Hepatic stellate cell (primary cell): Measurements from ENCODE around the gene RGS4.
A peak's percentile ranks its signal among the peaks of the same experiment; 100 is the strongest.

Experiments used
- DNase-seq: peaks from one replicate; pipeline ENCODE4 v3.0.0; 2011; ENCODE audit warnings: low spot score

Gene RGS4

GRCh38 chr1:163069142-163069541 lies at the start of gene RGS4:
Gene RGS4 (plus strand): TSS chr1:163069361. CDS start chr1:163069485, 124 bp downstream.
- DNase-seq = peak; percentile 66

DNA sequence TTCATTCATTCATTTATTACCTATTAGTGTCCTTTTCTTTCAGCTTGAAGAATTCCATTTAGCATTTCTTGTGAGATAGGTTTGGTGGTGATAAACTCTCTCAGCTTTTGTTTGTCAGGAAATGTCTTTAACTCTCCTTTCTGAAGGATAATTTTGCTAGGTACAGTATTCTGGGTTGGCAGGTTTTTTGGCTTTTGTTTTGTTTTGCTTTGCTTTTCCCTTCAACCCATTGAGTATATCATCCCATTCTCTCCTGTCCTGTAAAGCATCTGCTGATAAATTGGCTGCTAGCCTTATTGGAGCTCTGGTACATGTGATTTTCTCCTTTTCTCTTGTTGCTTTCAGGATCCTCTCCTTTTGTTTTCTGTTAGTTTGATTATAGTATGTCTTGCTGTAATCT lies 47.0 kb upstream of the RGS4 start:
- no peak for DNase-seq

DNA sequence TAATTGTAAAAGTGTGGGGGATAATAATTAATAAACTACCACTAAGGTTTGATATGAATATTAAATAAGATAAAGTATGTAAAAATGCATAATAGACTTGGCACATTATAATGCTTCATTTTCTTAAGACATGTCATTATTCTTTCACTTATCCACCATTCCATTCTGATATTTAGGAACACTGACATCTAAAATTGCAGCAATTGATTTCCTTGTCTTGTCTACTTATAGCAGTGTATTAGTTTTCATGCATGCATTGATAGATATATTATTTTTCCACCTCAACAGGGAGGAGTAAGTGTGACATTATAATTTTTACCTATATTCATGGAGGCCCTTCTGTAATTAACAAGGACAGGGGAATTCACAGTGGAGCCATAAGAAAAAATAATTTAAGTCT lies 41.6 kb upstream of the RGS4 start:
- no peak for DNase-seq

DNA sequence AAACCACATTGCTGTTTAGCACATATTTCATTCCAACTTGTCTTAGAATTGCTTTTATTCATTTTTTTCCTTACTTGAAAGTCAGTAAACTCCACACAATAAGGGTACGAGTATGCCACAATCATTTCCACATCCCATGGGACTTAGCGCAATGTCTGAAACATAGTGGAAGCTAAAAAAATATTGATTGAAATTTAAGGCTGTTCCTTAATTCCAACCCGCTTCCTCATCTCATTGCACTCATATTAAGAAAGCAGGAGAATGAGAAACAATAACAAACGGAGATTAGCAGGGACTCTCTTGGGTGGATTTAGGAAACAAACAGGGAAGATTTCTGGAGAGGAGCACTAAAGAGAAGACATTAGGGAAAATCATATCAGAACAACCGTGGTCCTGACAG lies 39.3 kb upstream of the RGS4 start:
- DNase-seq = no peak

- DNase-seq = peak; percentile 27
Measured at GRCh38 chr1:163035446-163036249, 33.5 kb upstream of the RGS4 start.

DNA sequence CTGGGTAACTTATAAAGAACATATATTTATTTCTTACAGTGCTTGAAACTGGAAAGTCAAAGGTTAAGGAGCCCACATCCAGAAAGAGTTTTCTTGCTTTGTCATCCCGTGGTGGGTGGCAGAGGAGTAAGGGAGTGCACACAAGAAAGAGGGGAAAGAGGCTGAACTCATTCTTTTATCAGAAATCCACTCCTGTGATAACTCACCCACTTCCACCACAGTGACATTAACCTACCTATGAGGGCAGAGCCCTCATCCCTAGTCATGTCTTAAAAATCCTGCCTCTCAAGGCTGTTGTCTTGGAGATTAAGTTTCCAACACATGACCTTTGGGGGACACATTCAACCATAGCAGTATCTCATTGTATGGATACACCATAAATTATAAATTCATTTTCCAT lies 32.5 kb upstream of the RGS4 start:
- DNase-seq = no peak

GRCh38 chr1:163038928-163039706 lies 30.0 kb upstream of the RGS4 start:
- no peak for DNase-seq

GRCh38 chr1:163039707-163040093 lies 29.5 kb upstream of the RGS4 start:
- DNase-seq = no peak

GRCh38 chr1:163046071-163046470 lies 23.1 kb upstream of the RGS4 start:
- DNase-seq = peak; percentile 19

DNA sequence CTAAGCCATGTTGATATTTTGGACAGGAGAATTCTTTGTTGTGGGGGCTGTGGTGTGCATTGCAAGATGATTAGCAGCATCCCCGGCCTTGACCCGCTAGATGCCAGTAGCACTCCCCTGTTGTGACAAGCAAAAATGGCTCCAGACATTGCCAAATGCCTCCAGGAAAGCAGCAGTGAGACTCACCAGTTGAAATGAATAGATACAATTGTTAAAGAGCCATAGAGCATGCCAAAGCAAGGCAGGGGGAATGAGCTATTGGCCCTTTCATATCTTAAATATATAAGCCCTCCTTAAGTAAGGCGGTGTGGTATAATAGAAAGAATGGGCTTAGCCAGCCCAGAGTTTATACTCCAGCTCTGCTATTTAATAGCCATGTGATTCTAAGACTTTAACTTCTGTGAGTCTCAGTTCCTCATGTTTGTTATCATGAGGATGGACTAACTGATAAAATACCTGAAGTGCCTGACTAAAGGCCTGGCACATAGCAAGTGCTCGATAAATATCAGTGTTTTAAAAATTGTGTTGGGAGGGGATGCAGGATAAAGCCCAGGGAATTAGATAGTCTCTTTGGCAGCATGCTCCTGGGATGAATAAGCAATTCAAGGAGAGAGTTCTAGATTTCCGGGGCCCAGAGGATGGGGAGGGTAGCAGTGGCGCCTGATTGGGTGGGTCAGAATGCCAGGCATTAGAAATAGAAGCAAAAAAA lies 21.1 kb upstream of the RGS4 start:
- no peak for DNase-seq

DNA sequence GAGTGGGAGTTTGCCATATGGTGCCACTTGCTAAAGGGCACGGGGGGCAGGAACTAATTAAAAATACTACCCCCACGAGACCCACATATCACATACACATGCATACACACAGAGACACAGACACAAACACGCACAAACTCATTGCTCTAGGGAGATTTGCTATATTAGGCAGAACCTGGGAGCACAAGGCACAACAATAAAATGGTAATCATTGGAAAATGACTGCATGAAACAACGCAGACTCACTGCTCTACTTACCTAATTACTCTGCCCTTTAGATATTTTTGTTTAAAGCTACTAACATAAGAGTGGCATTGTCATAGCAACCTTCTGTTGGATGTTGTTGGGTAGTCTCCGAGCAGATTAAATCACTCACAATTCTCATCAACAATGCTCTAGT lies 20.3 kb upstream of the RGS4 start:
- DNase-seq = no peak

GRCh38 chr1:163049296-163049695 lies 19.9 kb upstream of the RGS4 start:
- DNase-seq = no peak

GRCh38 chr1:163050496-163050895 lies 18.7 kb upstream of the RGS4 start:
- no peak for DNase-seq

GRCh38 chr1:163054181-163054591 lies 15.0 kb upstream of the RGS4 start:
- DNase-seq = no peak

DNA sequence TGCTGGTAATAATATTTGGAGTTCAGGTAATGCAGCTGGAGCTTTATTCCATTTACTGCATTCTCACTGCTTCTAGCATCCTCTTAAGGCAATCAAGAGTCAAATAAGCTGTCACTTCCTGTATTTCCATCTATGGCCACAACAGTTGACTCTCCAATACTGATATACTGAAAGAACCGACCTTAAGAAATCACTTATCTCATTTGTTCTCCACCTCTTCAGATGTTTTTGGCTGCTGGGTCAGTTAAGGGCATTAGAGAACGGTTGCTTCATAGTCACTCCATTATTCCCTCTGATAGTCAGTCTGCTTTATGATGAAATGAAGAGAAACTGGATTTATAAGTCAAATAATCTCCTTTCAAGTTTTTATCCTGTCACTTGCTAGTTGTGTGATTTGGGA lies 14.2 kb upstream of the RGS4 start:
- DNase-seq = no peak

GRCh38 chr1:163055531-163055930 lies 13.6 kb upstream of the RGS4 start:
- DNase-seq = no peak

DNA sequence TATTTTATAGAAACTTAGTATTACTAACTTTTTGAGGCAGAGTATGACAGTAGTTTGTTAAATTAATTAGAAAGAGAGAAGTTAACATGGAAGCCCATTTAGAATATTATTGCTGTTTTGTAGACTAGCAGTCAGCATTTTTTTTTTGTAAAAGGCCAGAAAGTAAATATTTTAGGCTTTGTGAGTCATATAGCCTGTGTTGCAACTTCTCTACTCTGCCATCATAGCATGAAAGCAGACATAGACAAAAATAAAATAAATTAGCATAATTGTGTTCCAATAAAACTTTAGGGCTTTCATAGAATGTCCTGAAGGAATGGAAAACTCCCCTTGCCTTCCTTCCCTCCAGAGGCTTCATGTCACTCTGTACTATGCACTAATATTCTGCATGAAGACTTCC lies 12.3 kb upstream of the RGS4 start:
- no peak for DNase-seq

DNA sequence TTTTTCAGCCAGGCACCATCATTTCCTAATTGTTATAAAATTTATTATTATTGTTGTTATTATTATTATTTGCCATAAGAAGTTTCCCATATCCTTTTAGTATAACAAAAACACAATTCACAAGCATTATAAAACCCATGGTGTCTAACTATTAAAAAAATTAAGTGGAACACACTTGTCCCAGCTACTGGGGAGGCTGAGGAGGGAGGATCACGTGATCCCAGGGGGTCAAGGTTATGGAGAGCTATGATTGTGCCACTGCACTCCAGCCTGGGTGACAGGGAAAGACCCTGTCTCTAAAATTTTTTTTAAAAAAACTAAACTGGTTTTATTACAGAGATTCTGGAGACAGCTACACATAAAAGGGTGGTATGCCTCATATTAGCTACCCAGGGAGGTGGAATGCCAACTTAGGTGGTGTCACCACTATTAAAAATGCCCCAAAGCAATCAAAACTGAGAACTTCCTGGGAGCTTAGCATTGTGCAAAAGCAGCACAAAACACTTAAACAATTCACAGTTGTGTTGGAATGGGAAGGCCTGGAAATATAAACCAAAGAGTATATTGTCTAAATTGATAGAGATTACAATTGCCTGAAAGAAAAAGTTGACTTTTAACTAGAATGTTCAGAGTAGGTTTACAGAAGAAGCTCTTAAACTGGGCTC lies 8.7 kb upstream of the RGS4 start:
- no peak for DNase-seq

- DNase-seq = no peak
Measured at GRCh38 chr1:163063143-163063542, 6.0 kb upstream of the RGS4 start.

DNA sequence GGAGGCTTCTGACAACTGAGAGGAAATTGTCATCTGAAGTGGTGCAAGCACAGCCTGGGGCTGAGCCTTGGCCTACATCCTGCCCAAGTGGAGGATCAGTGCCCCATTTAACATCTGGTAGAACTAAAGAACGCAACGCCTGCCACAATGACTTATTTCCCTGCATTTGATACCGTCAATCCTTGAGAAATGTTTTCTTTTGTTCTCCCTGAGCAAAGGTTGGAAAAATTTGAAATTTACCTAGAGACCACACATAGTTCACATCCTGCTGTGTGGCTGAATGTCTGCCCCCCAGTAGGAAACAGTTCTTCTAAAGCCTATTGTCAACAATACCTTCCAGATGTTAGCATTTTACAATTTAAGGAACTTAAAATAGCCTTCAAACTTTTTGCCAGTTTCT lies 5.6 kb upstream of the RGS4 start:
- no peak for DNase-seq

GRCh38 chr1:163066168-163066567 lies 3.0 kb upstream of the RGS4 start:
- DNase-seq = no peak

DNA sequence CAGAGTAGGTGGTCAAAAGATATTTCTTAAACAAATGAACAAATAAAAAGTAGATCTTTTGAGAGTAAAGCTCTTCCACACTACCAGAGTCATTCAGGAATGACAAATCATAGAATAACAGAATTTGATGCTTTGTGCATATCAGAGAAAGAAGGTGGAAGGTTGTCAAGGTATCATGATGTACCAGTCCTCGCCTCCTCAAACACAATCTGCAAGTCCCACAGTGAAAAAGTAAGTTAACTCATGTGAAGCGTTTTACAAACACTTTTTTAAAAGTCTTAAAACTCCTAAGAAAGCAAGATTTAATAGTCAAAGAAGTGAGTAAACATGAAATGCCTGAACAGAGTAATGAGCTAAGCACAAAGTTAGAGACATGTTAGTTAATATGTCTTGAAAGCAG lies 2.5 kb upstream of the RGS4 start:
- DNase-seq = no peak
